WI38 (cell line): Measurements from ENCODE around the gene TAF6L.
A peak's percentile ranks its signal among the peaks of the same experiment; 100 is the strongest.

ENCODE experiments used
- H3K4me3 ChIP-seq: 2 replicates; pipeline ENCODE4 v1.5.1; 2011; ENCODE audit warnings: low read depth, mild to moderate bottlenecking, control low read depth, low read length
- CTCF ChIP-seq: IDR thresholded peaks from 2 replicates; pipeline ENCODE4 v1.5.1; 2012; ENCODE audit warnings: low read depth, mild to moderate bottlenecking, control low read depth, low read length

Gene TAF6L

GRCh38 chr11:62774407-62774806, 3.2 kb downstream of the TAF6L start:
- no peak overlapping the region for H3K4me3 ChIP-seq
- TF ChIP-seq CTCF = no peak

- no peak overlapping the region for H3K4me3 ChIP-seq
- TF ChIP-seq CTCF = no peak
Measured at GRCh38 chr11:62775646-62776045, 4.5 kb downstream of the TAF6L start.

- TF ChIP-seq CTCF = no peak
Measured at GRCh38 chr11:62777389-62777788, 6.2 kb downstream of the TAF6L start.

GRCh38 chr11:62778441-62778840, 7.2 kb downstream of the TAF6L start:
- H3K4me3 ChIP-seq = no peak overlapping the region
- no peak for TF ChIP-seq CTCF

More at GRCh38 chr11:62777389-62777788, 6.2 kb downstream of the TAF6L start:
- no peak overlapping the region for H3K4me3 ChIP-seq

- no peak overlapping the region for H3K4me3 ChIP-seq
- TF ChIP-seq CTCF = no peak
Measured at GRCh38 chr11:62782753-62783152, 11.6 kb downstream of the TAF6L start.

GRCh38 chr11:62786318-62787004, 15.3 kb downstream of the TAF6L start:
- H3K4me3 ChIP-seq = peak overlapping the region; percentile 76
- TF ChIP-seq CTCF = peak; percentile 97

- H3K4me3 ChIP-seq = peak within 1 kb of the TSS; percentile 76
- TF ChIP-seq CTCF = peak; percentile 82
Measured at GRCh38 chr11:62787005-62787759, 16.0 kb downstream of the TAF6L start, which contains the start of gene TMEM179B. Gene TMEM179B (plus strand): TSS chr11:62787402. CDS start chr11:62787432, 30 bp downstream.
